GM18861 (cell line): ENCODE data around the gene ZNF575.
A peak's percentile ranks its signal among the peaks of the same experiment; 100 is the strongest.

Source experiments
- ATAC-seq: cut with Tn5 transposase; IDR thresholded peaks from one replicate; pipeline ENCODE4 v1.9.1; 2021; ENCODE audit not compliant: unreplicated experiment

The ZNF575 gene

GRCh38 chr19:43570174-43570791, 37.3 kb downstream of the ZNF575 start:
- ATAC-seq = no peak

- no peak for ATAC-seq
Measured at GRCh38 chr19:43572171-43572588, 39.2 kb downstream of the ZNF575 start.

DNA sequence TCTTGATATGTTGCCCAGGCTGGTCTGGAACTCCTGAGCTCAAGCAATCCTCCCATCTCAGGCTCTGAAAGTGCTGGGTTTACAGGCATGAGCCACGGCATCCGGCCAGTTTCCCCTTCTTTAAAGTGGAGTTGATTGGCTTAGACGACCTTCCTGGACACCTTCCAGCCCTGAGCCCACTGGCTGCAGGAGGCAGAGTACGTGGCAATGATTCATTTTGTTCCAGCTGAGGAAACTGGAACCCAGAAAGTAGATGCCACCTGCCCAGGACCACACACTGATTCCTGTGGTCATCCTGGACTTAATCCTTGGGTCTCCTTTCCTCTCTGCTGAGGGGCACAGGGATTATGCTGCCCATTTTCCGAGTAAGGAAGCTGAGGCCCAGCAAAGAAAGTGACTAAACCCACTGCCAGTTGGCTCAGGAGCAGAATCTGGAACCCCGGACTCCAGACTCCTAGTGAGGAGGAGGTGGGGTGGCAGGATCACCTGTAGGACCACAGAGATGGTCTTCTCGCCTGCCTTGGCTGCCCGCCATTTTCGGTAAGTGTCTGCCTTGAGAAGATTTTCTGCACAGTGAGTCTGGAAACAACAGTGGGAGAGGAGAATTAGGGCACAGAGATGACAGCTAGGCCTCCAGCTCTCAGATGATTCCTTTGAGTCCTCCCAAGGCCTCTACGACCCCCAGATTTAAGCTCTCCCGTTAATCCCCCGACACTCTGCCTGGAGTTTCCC, 41.6 kb downstream of the ZNF575 start:
- no peak for ATAC-seq

GRCh38 chr19:43575156-43575950, 42.4 kb downstream of the ZNF575 start, which contains the start of the genes PINLYP and XRCC1:
Gene PINLYP, plus strand, starts transcription at chr19:43575801. Its CDS starts 1,391 bp downstream, at chr19:43577192.
Gene XRCC1, minus strand, starts transcription at chr19:43575527. Its CDS starts 69 bp downstream, at chr19:43575458.
- ATAC-seq = peak; percentile 89

- no peak for ATAC-seq
Measured at GRCh38 chr19:43575955-43576878, 43.2 kb downstream of the ZNF575 start.

GRCh38 chr19:43578787-43579186, 45.8 kb downstream of the ZNF575 start:
- no peak for ATAC-seq

- ATAC-seq = no peak
Measured at GRCh38 chr19:43581467-43581866, 48.5 kb downstream of the ZNF575 start.

DNA sequence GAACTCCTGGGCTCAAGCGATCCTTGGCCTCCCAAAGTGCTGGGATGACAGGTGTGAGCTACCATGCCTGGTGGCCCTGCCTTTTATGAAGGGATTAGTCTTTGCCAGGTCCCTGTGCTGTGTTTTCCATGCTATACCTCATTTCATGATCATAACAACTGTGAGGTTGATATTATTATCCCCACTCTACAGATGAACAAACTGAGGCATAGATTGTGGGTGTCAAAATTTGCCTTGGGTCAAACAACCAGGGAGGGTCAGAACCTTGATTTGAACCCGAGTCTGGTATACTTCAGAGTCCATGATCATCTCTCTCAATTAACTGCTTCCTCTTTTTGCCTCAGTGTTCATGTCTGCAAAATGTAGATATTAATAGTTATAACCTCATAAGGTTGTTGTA, 49.5 kb downstream of the ZNF575 start:
- ATAC-seq = no peak

DNA sequence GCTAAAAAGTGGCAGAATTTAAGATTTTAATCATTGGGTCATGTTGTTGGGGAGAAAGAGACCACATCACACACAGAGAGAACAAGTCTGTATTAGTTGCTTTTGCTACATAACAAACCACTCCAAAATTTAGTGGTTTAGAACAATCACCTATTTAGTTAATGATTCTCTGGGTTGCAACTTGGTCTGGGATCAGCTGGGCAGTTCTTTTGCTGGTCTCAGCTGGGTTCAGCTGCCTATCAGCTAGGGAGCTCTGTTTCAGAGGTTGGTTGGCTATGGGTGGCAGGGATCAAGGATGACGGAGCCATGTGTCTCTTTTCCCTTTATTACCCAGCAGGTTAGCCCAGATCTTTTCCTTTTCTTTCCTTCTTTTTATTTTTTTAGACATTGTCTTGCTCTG, 51.5 kb downstream of the ZNF575 start:
- ATAC-seq = peak; percentile 44
